Loucy (cell line): Measurements from ENCODE around the gene PLG.
"Not testable (repeated sequence)": the region's sequence is repeated elsewhere in the genome, so short reads cannot be mapped to it uniquely, and the experiment has no call there.

Experiments
- H2AFZ ChIP-seq: fragments of 200-600 bp; sonication (generic); 2 replicates; pipeline ENCODE4 v1.6.0; 2016; ENCODE audit warnings: antibody characterized with exemption, mild to moderate bottlenecking, low read length, moderate library complexity
- H3F3A ChIP-seq: fragments of 200-600 bp; 2 replicates; pipeline ENCODE4 v1.6.0; 2016; ENCODE audit warnings: antibody characterized with exemption, low read depth, mild to moderate bottlenecking
- H3K27me3 ChIP-seq: fragments of 200-600 bp; sonication (generic); 2 replicates; pipeline ENCODE4 v1.6.1; 2014; ENCODE audit warnings: low read length, mild to moderate bottlenecking; ENCODE audit not compliant: insufficient read depth, poor library complexity, severe bottlenecking
- H3K36me3 ChIP-seq: fragments of 200-600 bp; sonication (generic); 2 replicates; pipeline ENCODE4 v1.6.1; 2016; ENCODE audit warnings: low read length; ENCODE audit not compliant: insufficient read depth
- H3K4me1 ChIP-seq: fragments of 200-600 bp; sonication (generic); 2 replicates; pipeline ENCODE4 v1.5.1; 2014; ENCODE audit warnings: low read length, mild to moderate bottlenecking; ENCODE audit not compliant: insufficient read depth, poor library complexity, severe bottlenecking
- H3K4me2 ChIP-seq: fragments of 200-600 bp; sonication (generic); 2 replicates; pipeline ENCODE4 v1.6.0; 2014; ENCODE audit warnings: antibody characterized with exemption, low read length, low read depth, mild to moderate bottlenecking; ENCODE audit not compliant: poor library complexity, severe bottlenecking
- H3K4me3 ChIP-seq: fragments of 200-600 bp; sonication (generic); 2 replicates; pipeline ENCODE4 v1.5.1; 2014; ENCODE audit warnings: low read length, mild to moderate bottlenecking, mixed read lengths; ENCODE audit not compliant: poor library complexity, severe bottlenecking
- H3K79me2 ChIP-seq: fragments of 200-600 bp; sonication (generic); 2 replicates; pipeline ENCODE4 v1.6.1; 2014; ENCODE audit warnings: low read length; ENCODE audit not compliant: insufficient read depth
- H3K9ac ChIP-seq: fragments of 200-600 bp; sonication (generic); 2 replicates; pipeline ENCODE4 v1.6.0; 2014; ENCODE audit warnings: mild to moderate bottlenecking, low read depth, low read length, moderate library complexity; ENCODE audit not compliant: poor library complexity, severe bottlenecking
- H3K9me2 ChIP-seq: fragments of 200-600 bp; sonication (generic); replicated peaks from 2 replicates; pipeline ENCODE4 v1.6.1; 2016; ENCODE audit warnings: low read depth, low read length, mixed read lengths
- H3K9me3 ChIP-seq: fragments of 200-600 bp; sonication (generic); 2 replicates; pipeline ENCODE4 v1.6.1; 2014; ENCODE audit warnings: mild to moderate bottlenecking, antibody characterized with exemption, low read length, low read depth; ENCODE audit not compliant: insufficient read depth
- H4K20me1 ChIP-seq: fragments of 200-600 bp; sonication (generic); 2 replicates; pipeline ENCODE4 v1.6.0; 2014; ENCODE audit warnings: antibody characterized with exemption, low read length, mild to moderate bottlenecking; ENCODE audit not compliant: insufficient read depth, poor library complexity, severe bottlenecking
- EZH2phosphoT487 ChIP-seq: fragments of 200-600 bp; IDR thresholded peaks from 2 replicates; pipeline ENCODE4 v1.6.1; 2018; ENCODE audit warnings: antibody characterized with exemption, mild to moderate bottlenecking, moderate library complexity, borderline replicate concordance
- TF ChIP-seq, protein P1 (sequence below): fragments of 200-600 bp; sonication (generic); conservative IDR thresholded peaks from 2 replicates; pipeline ENCODE4 v1.5.1; 2014; ENCODE audit warnings: mild to moderate bottlenecking, antibody characterized with exemption, low read length

The PLG gene

GRCh38 chr6:160799801-160800506 is 97.9 kb downstream of the PLG start:
- Histone ChIP-seq H3K9ac (no peak overlapping the region), H3K9me3 (peaks cover 5% of the 10 kb centered on the region; the same call in 1 of the 2 replicates), H3K4me3 (no peak overlapping the region), H4K20me1 (no peaks in the 10 kb centered on the region), H3F3A (no peaks in the 10 kb centered on the region), H3K79me2 (no peaks in the 10 kb centered on the region), H3K4me1 (no peaks in the 10 kb centered on the region), H3K27me3 (no peaks in the 10 kb centered on the region), H2AFZ (no peak overlapping the region), H3K4me2 (no peak overlapping the region), H3K36me3 (no peaks in the 10 kb centered on the region), H3K9me2 (no peaks in the 10 kb centered on the region)
- TF ChIP-seq EZH2phosphoT487: no peak
- TF ChIP-seq, protein P1, sequence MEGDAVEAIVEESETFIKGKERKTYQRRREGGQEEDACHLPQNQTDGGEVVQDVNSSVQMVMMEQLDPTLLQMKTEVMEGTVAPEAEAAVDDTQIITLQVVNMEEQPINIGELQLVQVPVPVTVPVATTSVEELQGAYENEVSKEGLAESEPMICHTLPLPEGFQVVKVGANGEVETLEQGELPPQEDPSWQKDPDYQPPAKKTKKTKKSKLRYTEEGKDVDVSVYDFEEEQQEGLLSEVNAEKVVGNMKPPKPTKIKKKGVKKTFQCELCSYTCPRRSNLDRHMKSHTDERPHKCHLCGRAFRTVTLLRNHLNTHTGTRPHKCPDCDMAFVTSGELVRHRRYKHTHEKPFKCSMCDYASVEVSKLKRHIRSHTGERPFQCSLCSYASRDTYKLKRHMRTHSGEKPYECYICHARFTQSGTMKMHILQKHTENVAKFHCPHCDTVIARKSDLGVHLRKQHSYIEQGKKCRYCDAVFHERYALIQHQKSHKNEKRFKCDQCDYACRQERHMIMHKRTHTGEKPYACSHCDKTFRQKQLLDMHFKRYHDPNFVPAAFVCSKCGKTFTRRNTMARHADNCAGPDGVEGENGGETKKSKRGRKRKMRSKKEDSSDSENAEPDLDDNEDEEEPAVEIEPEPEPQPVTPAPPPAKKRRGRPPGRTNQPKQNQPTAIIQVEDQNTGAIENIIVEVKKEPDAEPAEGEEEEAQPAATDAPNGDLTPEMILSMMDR: no peak

GRCh38 chr6:160801418-160801817 is 99.4 kb downstream of the PLG start:
- no peaks in the 10 kb centered on the region for H3F3A ChIP-seq
- no peak overlapping the region for H2AFZ ChIP-seq
- H3K9me2 ChIP-seq: no peaks in the 10 kb centered on the region
- H3K4me3 ChIP-seq: no peak overlapping the region
- no peaks in the 10 kb centered on the region for H4K20me1 ChIP-seq
- no peak overlapping the region for H3K4me2 ChIP-seq
- H3K9me3 ChIP-seq: peaks cover 5% of the 10 kb centered on the region; the same call in 1 of the 2 replicates
- TF ChIP-seq, protein P1: no peak
- TF ChIP-seq EZH2phosphoT487: no peak
- no peaks in the 10 kb centered on the region for H3K79me2 ChIP-seq
- no peaks in the 10 kb centered on the region for H3K36me3 ChIP-seq
- no peak overlapping the region for H3K9ac ChIP-seq
- H3K27me3 ChIP-seq: no peaks in the 10 kb centered on the region
- no peaks in the 10 kb centered on the region for H3K4me1 ChIP-seq

GRCh38 chr6:160802049-160802448 is 100.0 kb downstream of the PLG start:
- H3K79me2 ChIP-seq, H3K27me3 ChIP-seq, H3K36me3 ChIP-seq, H2AFZ ChIP-seq, H4K20me1 ChIP-seq, H3K9me3 ChIP-seq, H3F3A ChIP-seq, H3K4me2 ChIP-seq, H3K4me3 ChIP-seq, H3K4me1 ChIP-seq, H3K9me2 ChIP-seq, H3K9ac ChIP-seq: not testable (repeated sequence)
